Hematopoietic multipotent progenitor cell treated with erythropoietin and hydrocortisone succinate and interleukin-3 and kit ligand, for 17 days (in vitro differentiated cells): ENCODE measurements around the gene FCER2.

ENCODE experiments used
- DNase-seq: peaks from one replicate; pipeline ENCODE4 v3.0.0-alpha.2; 2015; ENCODE audit warnings: low spot score

The FCER2 gene

GRCh38 chr19:7645656-7646425, 56.1 kb downstream of the FCER2 start:
- DNase-seq: no peak

GRCh38 chr19:7645163-7645562, 56.8 kb downstream of the FCER2 start:
- DNase-seq: no peak

DNA sequence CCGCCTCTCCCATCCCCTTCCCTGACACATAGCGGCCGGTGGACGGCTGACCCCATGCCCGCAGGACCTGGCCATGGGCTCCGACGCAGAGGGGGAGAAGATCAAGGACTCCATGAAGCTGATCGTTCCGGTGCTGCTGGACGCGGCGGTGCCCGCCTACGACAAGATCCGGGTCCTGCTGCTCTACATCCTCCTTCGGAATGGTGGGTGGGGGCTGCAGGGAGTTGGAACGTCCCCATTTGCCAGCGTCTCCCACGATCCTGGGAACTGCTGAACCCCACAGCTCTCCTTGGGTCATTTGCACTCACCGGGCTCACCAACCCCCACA, 57.4 kb downstream of the FCER2 start:
- no peak for DNase-seq

DNA sequence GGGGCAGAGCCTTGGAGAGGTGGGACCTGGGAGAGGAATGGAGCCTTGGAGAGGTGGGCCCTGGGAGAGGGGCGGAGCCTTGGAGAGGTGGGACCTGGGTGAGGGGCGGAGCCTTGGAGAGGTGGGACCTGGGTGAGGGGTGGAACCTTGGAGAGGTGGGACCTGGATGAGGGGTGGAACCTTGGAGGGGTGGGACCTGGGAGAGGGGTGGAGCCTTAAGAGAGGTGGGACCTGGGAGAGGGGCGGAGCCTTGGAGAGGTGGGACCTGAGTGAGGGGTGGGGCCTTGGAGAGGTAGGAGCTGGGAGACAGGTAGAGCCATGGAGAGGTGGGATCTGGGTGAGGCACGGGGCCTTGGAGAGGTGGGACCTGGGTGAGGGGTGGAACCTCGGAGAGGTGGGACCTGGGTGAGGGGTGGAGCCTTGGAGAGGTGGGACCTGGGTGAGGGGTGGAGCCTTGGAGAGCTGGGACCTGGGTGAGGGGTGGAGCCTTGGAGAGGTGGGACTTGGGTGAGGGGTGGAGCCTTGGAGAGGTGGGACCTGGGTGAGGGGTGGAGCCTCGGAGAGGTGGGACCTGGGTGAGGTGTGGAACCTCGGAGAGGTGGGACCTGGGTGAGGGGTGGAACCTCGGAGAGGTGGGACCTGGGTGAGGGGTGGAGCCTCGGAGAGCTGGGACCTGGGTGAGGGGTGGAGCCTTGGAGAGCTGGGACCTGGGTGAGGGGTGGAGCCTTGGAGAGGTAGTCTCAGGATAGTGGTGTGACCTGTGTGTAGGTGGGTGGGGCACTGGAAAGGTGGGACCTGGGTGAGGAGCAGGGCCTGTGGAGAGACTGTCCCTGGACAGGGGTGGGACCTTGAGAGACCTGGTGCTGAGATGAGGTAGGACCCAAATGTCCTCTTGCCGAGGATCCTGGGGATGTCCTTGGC, 58.0 kb downstream of the FCER2 start:
- peak; percentile 59 for DNase-seq

DNA sequence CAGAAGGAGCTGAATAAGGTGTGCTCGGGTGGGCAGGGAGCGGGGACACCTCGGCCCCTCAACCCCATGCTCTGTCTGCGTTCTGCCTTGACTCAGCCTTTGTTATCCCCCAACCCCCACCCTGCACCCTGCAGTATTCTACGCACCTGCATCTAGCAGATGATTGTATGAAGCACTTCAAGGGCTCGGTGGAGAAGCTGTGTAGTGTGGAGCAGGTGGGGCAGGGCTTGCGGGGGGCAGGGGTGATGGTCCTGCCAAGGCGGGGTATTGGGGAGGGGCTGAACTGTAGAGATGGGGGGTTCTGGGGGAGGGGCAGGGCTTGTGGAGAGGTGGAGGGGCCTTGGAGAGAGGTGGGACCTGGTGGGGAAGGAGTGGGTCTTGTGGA, 58.9 kb downstream of the FCER2 start:
- no peak for DNase-seq

DNA sequence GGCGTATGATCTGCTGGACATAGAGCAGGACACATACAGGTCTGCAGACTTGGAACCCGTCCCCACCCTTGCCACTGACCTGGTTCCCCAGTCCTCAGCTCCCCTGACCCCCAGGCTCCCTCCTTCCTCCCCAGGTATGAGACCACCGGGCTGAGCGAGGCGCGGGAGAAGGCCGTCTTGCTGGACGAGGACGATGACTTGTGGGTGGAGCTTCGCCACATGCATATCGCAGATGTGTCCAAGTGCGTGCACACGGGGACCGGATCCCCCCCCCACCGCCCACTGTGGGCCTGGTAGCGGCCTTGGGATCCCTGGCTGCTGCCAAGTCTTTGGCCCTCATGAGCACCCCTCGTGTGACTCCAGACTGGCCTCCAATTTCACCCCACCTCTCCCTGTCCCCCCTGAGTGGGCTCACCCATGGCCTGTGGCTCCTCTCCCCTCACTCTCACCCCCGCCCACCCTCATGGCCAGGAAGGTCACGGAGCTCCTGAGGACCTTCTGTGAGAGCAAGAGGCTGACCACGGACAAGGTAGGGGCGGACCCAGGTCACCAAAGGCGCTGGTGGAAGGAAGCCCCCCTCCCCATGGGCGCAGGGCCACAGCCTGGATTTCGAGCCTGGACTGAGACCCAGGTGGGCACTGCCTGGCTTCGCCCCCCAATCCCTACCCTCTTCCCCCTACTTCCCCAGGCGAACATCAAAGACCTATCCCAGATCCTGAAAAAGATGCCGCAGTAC, 59.5 kb downstream of the FCER2 start:
- DNase-seq: no peak

DNA sequence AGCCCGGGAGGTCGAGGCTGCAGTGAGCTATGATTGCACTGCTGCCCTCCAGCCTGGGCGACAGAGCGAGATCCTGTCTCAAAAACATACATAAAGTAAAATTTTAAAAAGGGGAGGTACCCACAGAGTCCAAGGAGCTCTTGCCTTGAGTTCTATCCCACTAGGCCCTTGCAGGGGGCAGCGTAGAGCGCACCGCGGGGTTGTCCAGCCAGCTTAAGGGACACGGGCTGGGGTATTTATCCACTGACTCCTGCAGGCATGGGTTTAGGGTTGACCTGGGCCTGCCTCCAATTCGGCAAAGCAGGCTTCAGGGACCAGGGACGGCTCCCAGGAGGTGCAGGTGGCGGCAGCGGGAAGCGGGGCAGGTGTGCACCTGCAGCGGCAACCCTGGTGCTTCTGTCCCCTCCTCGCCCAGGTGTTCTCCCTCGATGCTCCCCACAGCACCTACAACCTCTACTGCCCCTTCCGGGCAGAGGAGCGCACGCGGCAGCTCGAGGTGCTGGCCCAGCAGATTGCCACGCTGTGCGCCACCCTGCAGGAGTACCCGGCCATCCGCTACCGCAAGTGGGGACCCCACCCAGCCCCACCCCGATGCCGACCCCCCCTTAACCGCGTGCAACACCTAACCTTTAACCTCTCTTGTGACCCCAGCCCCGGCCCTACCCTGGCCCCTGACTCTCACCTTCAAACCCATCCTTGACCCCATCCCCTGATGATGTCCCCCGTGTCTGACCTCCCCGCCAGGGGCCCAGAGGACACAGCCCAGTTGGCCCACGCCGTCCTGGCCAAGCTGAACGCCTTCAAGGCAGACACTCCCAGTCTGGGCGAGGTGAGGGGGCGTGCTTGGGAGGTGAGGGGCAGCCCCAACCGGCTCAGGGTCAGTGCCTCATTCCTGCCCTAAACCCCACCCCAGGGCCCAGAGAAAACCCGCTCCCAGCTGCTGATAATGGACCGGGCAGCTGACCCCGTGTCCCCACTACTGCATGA, 60.3 kb downstream of the FCER2 start:
- no peak for DNase-seq

GRCh38 chr19:7640803-7641202, 61.1 kb downstream of the FCER2 start:
- no peak for DNase-seq

- no peak for DNase-seq
These were observed 62.0 kb downstream of the FCER2 start for GRCh38 chr19:7639863-7640348.

GRCh38 chr19:7638802-7639465, 63.0 kb downstream of the FCER2 start:
- no peak for DNase-seq
